GM06990 (cell line): ENCODE results near the gene CXCL12.

ENCODE experiments used
- DNase-seq: peaks from one replicate; pipeline ENCODE4 v3.0.0-alpha.2; 2011; ENCODE audit not compliant: insufficient read length; ENCODE audit errors: extremely low read depth
- H3K27me3 ChIP-seq: replicated peaks from 2 replicates; pipeline ENCODE4 v1.6.0; 2011; ENCODE audit warnings: low read length; ENCODE audit not compliant: control insufficient read depth, insufficient read depth
- H3K36me3 ChIP-seq: 2 replicates; pipeline ENCODE4 v1.5.1; 2011; ENCODE audit warnings: low read length; ENCODE audit not compliant: control insufficient read depth, insufficient read depth
- H3K4me3 ChIP-seq: replicated peaks from 2 replicates; pipeline ENCODE4 v1.5.1; 2011; ENCODE audit warnings: low read depth, mild to moderate bottlenecking, control low read depth, low read length
- CTCF ChIP-seq: IDR thresholded peaks from 2 replicates; pipeline ENCODE4 v1.5.1; 2011; ENCODE audit warnings: low read length, control low read depth, mild to moderate bottlenecking, inconsistent platforms; ENCODE audit not compliant: insufficient read depth, poor library complexity, severe bottlenecking

Gene CXCL12

GRCh38 chr10:44395396-44395795 lies 10.5 kb upstream of the CXCL12 start:
- TF ChIP-seq CTCF: no peak
- no peaks in the 10 kb centered on the region for H3K36me3 ChIP-seq
- no peaks in the 10 kb centered on the region; the same call in none of the 2 replicates for H3K27me3 ChIP-seq
- DNase-seq: no peak
- no peak overlapping the region for H3K4me3 ChIP-seq

GRCh38 chr10:44394696-44395381 lies 9.9 kb upstream of the CXCL12 start:
- Histone ChIP-seq H3K36me3 (no peaks in the 10 kb centered on the region), H3K27me3 (no peaks in the 10 kb centered on the region; the same call in none of the 2 replicates), H3K4me3 (no peak overlapping the region)
- no peak for TF ChIP-seq CTCF
- DNase-seq: no peak

GRCh38 chr10:44393834-44394547 lies 9.1 kb upstream of the CXCL12 start:
- Histone ChIP-seq H3K4me3 (no peak overlapping the region), H3K27me3 (no peaks in the 10 kb centered on the region; the same call in none of the 2 replicates), H3K36me3 (no peaks in the 10 kb centered on the region)
- no peak for DNase-seq
- no peak for TF ChIP-seq CTCF

- Histone ChIP-seq H3K36me3 (no peaks in the 10 kb centered on the region), H3K27me3 (no peaks in the 10 kb centered on the region; the same call in none of the 2 replicates), H3K4me3 (no peak overlapping the region)
- DNase-seq: no peak
- TF ChIP-seq CTCF: no peak
These were observed 8.2 kb upstream of the CXCL12 start for GRCh38 chr10:44393051-44393630.

- no peak for TF ChIP-seq CTCF
- no peaks in the 10 kb centered on the region for H3K36me3 ChIP-seq
- DNase-seq: no peak
- H3K27me3 ChIP-seq: no peaks in the 10 kb centered on the region; the same call in none of the 2 replicates
- no peak overlapping the region for H3K4me3 ChIP-seq
These were observed 7.5 kb upstream of the CXCL12 start for GRCh38 chr10:44392420-44392819.
